Stimulated activated naive B cell treated with anti-CD40 and anti-IgM and Interleukin-4, amounts not matched to agents 10 μg/mL and 1 μg/mL and 100 μg/mL, for 72 hours (primary cell): ENCODE measurements around the gene MBOAT2.
"Not testable (repeated sequence)": the region's sequence is repeated elsewhere in the genome, so short reads cannot be mapped to it uniquely, and the experiment has no call there.

Source experiments
- ATAC-seq, 2 donors: fragments of 150-1000 bp; cut with Tn5 transposase; replicated peaks; 2 replicates each; pipeline ENCODE4 v1.10.0; 2021; ENCODE audit warnings: moderate library complexity in 1 of 2
- DNase-seq: peaks from one replicate; pipeline ENCODE4 v3.0.0; 2021
- H3K27ac Mint-ChIP-seq: one replicate; pipeline ENCODE4 v1.8.0; 2022; ENCODE audit warnings: mild to moderate bottlenecking, mixed read lengths
- H3K27me3 Mint-ChIP-seq, 2 donors: one replicate each; pipeline ENCODE4 v1.8.0; 2022; ENCODE audit warnings: mixed read lengths in 2 of 2
- H3K36me3 Mint-ChIP-seq, 2 donors: one replicate each; pipeline ENCODE4 v1.8.0; 2022; ENCODE audit warnings: mixed read lengths in 2 of 2, mild to moderate bottlenecking in 1 of 2
- H3K4me1 Mint-ChIP-seq, 2 donors: one replicate each; pipeline ENCODE4 v1.8.0; 2022; ENCODE audit warnings: mixed read lengths in 2 of 2, mild to moderate bottlenecking in 1 of 2
- H3K4me3 Mint-ChIP-seq, 2 donors: one replicate each; pipeline ENCODE4 v1.8.0; 2022; ENCODE audit warnings: mild to moderate bottlenecking in 2 of 2, mixed read lengths in 2 of 2, moderate library complexity in 1 of 2
- H3K9me3 Mint-ChIP-seq, 2 donors: one replicate each; pipeline ENCODE4 v1.8.0; 2022; ENCODE audit warnings: mixed read lengths in 2 of 2, mild to moderate bottlenecking in 1 of 2

The MBOAT2 gene

GRCh38 chr2:8974016-8974415, 29.5 kb downstream of the MBOAT2 start:
- ATAC-seq = no peak
- Mint-ChIP-seq H3K27me3 (no peaks in the 10 kb centered on the region), H3K36me3 (no peaks in the 10 kb centered on the region), H3K4me1 (no peaks in the 10 kb centered on the region), H3K27ac (no peak overlapping the region), H3K9me3 (peaks cover 0 to 3% of the 10 kb centered on the region in 2 donors), H3K4me3 (no peak overlapping the region)
- no peak for DNase-seq

GRCh38 chr2:8973017-8973416, 30.5 kb downstream of the MBOAT2 start:
- H3K9me3 Mint-ChIP-seq, H3K4me1 Mint-ChIP-seq, H3K27ac Mint-ChIP-seq, H3K36me3 Mint-ChIP-seq, DNase-seq, H3K27me3 Mint-ChIP-seq, ATAC-seq, H3K4me3 Mint-ChIP-seq: not testable (repeated sequence)

GRCh38 chr2:8972535-8972934, 30.9 kb downstream of the MBOAT2 start:
- not testable (repeated sequence) for H3K9me3 Mint-ChIP-seq, H3K27me3 Mint-ChIP-seq, H3K4me1 Mint-ChIP-seq, DNase-seq, H3K36me3 Mint-ChIP-seq, ATAC-seq, H3K27ac Mint-ChIP-seq, H3K4me3 Mint-ChIP-seq

- H3K27me3 Mint-ChIP-seq, H3K36me3 Mint-ChIP-seq, H3K4me3 Mint-ChIP-seq, H3K9me3 Mint-ChIP-seq, ATAC-seq, H3K27ac Mint-ChIP-seq, H3K4me1 Mint-ChIP-seq, DNase-seq: not testable (repeated sequence)
Measured at GRCh38 chr2:8969348-8969747, 34.1 kb downstream of the MBOAT2 start.

GRCh38 chr2:8966123-8966908, 37.2 kb downstream of the MBOAT2 start:
- no peaks in the 10 kb centered on the region for H3K4me1 Mint-ChIP-seq
- H3K36me3 Mint-ChIP-seq = no peaks in the 10 kb centered on the region
- H3K4me3 Mint-ChIP-seq = no peak overlapping the region
- H3K27ac Mint-ChIP-seq = no peak overlapping the region
- DNase-seq = no peak
- peaks cover 2 to 7% of the 10 kb centered on the region in 2 donors for H3K9me3 Mint-ChIP-seq
- no peak for ATAC-seq
- H3K27me3 Mint-ChIP-seq = no peaks in the 10 kb centered on the region

GRCh38 chr2:8965216-8965969, 38.1 kb downstream of the MBOAT2 start:
- no peak overlapping the region for H3K4me3 Mint-ChIP-seq
- ATAC-seq (no peak), DNase-seq (no peak)
- H3K4me1 Mint-ChIP-seq = no peaks in the 10 kb centered on the region
- H3K27ac Mint-ChIP-seq = no peak overlapping the region
- peaks cover 2 to 6% of the 10 kb centered on the region in 2 donors for H3K9me3 Mint-ChIP-seq
- no peaks in the 10 kb centered on the region for H3K27me3 Mint-ChIP-seq
- H3K36me3 Mint-ChIP-seq = no peaks in the 10 kb centered on the region

GRCh38 chr2:8962890-8963289, 40.6 kb downstream of the MBOAT2 start:
- Mint-ChIP-seq H3K4me1 (no peaks in the 10 kb centered on the region), H3K36me3 (no peaks in the 10 kb centered on the region), H3K27me3 (no peaks in the 10 kb centered on the region), H3K4me3 (no peak overlapping the region), H3K27ac (no peak overlapping the region), H3K9me3 (no peaks in the 10 kb centered on the region)
- DNase-seq (no peak), ATAC-seq (no peak)

- H3K36me3 Mint-ChIP-seq = peaks cover 11 to 12% of the 10 kb centered on the region in 2 donors
- H3K4me1 Mint-ChIP-seq = no peaks in the 10 kb centered on the region
- peaks cover 11 to 14% of the 10 kb centered on the region in 2 donors for H3K9me3 Mint-ChIP-seq
- peak overlapping the region; percentile 49 for H3K27ac Mint-ChIP-seq
- no peaks in the 10 kb centered on the region for H3K27me3 Mint-ChIP-seq
- ATAC-seq (no peak), DNase-seq (no peak)
- H3K4me3 Mint-ChIP-seq = no peak overlapping the region
Measured at GRCh38 chr2:8957628-8958027, 45.9 kb downstream of the MBOAT2 start.

- Mint-ChIP-seq H3K36me3 (peaks cover 12 to 13% of the 10 kb centered on the region in 2 donors), H3K4me3 (no peak overlapping the region), H3K27me3 (no peaks in the 10 kb centered on the region), H3K27ac (no peak overlapping the region), H3K4me1 (no peaks in the 10 kb centered on the region), H3K9me3 (peaks cover 12 to 16% of the 10 kb centered on the region in 2 donors)
- no peak for DNase-seq
- no peak for ATAC-seq
Measured at GRCh38 chr2:8956774-8957173, 46.7 kb downstream of the MBOAT2 start.

- Mint-ChIP-seq H3K4me1 (no peaks in the 10 kb centered on the region), H3K4me3 (no peak overlapping the region), H3K9me3 (peaks cover 14 to 16% of the 10 kb centered on the region in 2 donors), H3K36me3 (peaks cover 12 to 13% of the 10 kb centered on the region in 2 donors), H3K27me3 (no peaks in the 10 kb centered on the region), H3K27ac (no peak overlapping the region)
- ATAC-seq = no peak
- no peak for DNase-seq
Measured at GRCh38 chr2:8954990-8955389, 48.5 kb downstream of the MBOAT2 start.

GRCh38 chr2:8953525-8953924, 50.0 kb downstream of the MBOAT2 start:
- no peak overlapping the region for H3K27ac Mint-ChIP-seq
- peaks cover 14 to 16% of the 10 kb centered on the region in 2 donors for H3K9me3 Mint-ChIP-seq
- DNase-seq (no peak), ATAC-seq (no peak)
- no peaks in the 10 kb centered on the region for H3K27me3 Mint-ChIP-seq
- no peak overlapping the region for H3K4me3 Mint-ChIP-seq
- H3K4me1 Mint-ChIP-seq = peaks cover 0 to 1% of the 10 kb centered on the region in 2 donors
- H3K36me3 Mint-ChIP-seq = peaks cover 12 to 13% of the 10 kb centered on the region in 2 donors

- Mint-ChIP-seq H3K4me3 (no peak overlapping the region), H3K9me3 (peaks cover 0 to 7% of the 10 kb centered on the region in 2 donors), H3K36me3 (peaks cover 0 to 3% of the 10 kb centered on the region in 2 donors), H3K4me1 (peaks cover 0 to 2% of the 10 kb centered on the region in 2 donors), H3K27me3 (no peaks in the 10 kb centered on the region), H3K27ac (no peak overlapping the region)
- DNase-seq = no peak
- no peak for ATAC-seq
Measured at GRCh38 chr2:8939486-8940114, 63.9 kb downstream of the MBOAT2 start.

- H3K36me3 Mint-ChIP-seq = peaks cover 0 to 3% of the 10 kb centered on the region in 2 donors
- ATAC-seq = no peak
Measured at GRCh38 chr2:8938384-8938783, 65.1 kb downstream of the MBOAT2 start.

GRCh38 chr2:8935982-8936381, 67.5 kb downstream of the MBOAT2 start:
- Mint-ChIP-seq H3K4me3 (no peak overlapping the region), H3K27ac (no peak overlapping the region), H3K4me1 (peaks cover 0 to 2% of the 10 kb centered on the region in 2 donors), H3K27me3 (no peaks in the 10 kb centered on the region), H3K36me3 (peaks cover 0 to 3% of the 10 kb centered on the region in 2 donors), H3K9me3 (peaks cover 0 to 7% of the 10 kb centered on the region in 2 donors)
- no peak for ATAC-seq
- no peak for DNase-seq

More at GRCh38 chr2:8938384-8938783, 65.1 kb downstream of the MBOAT2 start:
- no peak overlapping the region for H3K27ac Mint-ChIP-seq
- peaks cover 0 to 7% of the 10 kb centered on the region in 2 donors for H3K9me3 Mint-ChIP-seq
- no peak for DNase-seq
- H3K27me3 Mint-ChIP-seq = no peaks in the 10 kb centered on the region
- peaks cover 0 to 2% of the 10 kb centered on the region in 2 donors for H3K4me1 Mint-ChIP-seq
- H3K4me3 Mint-ChIP-seq = no peak overlapping the region
